GM23338 (cell line): Measurements from ENCODE around the gene MIER2.
A peak's percentile ranks its signal among the peaks of the same experiment; 100 is the strongest.

ENCODE experiments used
- CREB1 ChIP-seq: fragments of 250-450 bp; sonication (Bioruptor Pico); IDR thresholded peaks from 2 replicates; pipeline ENCODE4 v1.5.0; 2020; ENCODE audit warnings: low read depth, mild to moderate bottlenecking, moderate library complexity
- EZH2 ChIP-seq: fragments of 200-600 bp; sonication (generic); IDR thresholded peaks from one replicate; pipeline ENCODE4 v1.8.0; 2017; ENCODE audit warnings: antibody characterized with exemption, mild to moderate bottlenecking, low read depth; ENCODE audit not compliant: unreplicated experiment
- EZH2phosphoT487 ChIP-seq: fragments of 200-600 bp; sonication (generic); IDR thresholded peaks from one replicate; pipeline ENCODE4 v1.8.1; 2018; ENCODE audit warnings: antibody characterized with exemption; ENCODE audit not compliant: unreplicated experiment
- JUNB ChIP-seq: IDR thresholded peaks from one replicate; pipeline ENCODE4 v1.6.1; 2016; ENCODE audit warnings: antibody characterized with exemption; ENCODE audit not compliant: unreplicated experiment
- NANOG ChIP-seq: IDR thresholded peaks from 2 replicates; pipeline ENCODE4 v1.6.1; 2016; ENCODE audit warnings: antibody characterized with exemption, borderline replicate concordance
- POLR2AphosphoS5 ChIP-seq: IDR thresholded peaks from 2 replicates; pipeline ENCODE4 v1.6.1; 2016; ENCODE audit warnings: antibody characterized with exemption, low read depth
- STAT1 ChIP-seq: IDR thresholded peaks from one replicate; pipeline ENCODE4 v1.6.1; 2016; ENCODE audit warnings: antibody characterized with exemption; ENCODE audit not compliant: unreplicated experiment
- ZNF114 ChIP-seq: fragments of 250-450 bp; sonication (Bioruptor Pico); IDR thresholded peaks from 2 replicates; pipeline ENCODE4 v1.5.0; 2020; ENCODE audit warnings: mild to moderate bottlenecking, moderate library complexity
- ZNF331 ChIP-seq: fragments of 250-450 bp; sonication (Bioruptor Pico); IDR thresholded peaks from 2 replicates; pipeline ENCODE4 v1.5.0; 2020; ENCODE audit warnings: low read depth, mild to moderate bottlenecking, moderate library complexity
- ZNF462 ChIP-seq: fragments of 250-450 bp; sonication (Bioruptor Pico); IDR thresholded peaks from 2 replicates; pipeline ENCODE4 v1.5.0; 2020; ENCODE audit warnings: mild to moderate bottlenecking, moderate library complexity
- TF ChIP-seq, protein P1 (sequence below): IDR thresholded peaks from one replicate; pipeline ENCODE4 v1.6.1; 2018; ENCODE audit warnings: antibody characterized with exemption; ENCODE audit not compliant: unreplicated experiment
- TF ChIP-seq, protein P2 (sequence below), 2 experiments: fragments of 200-600 bp in 1 of 2; sonication (generic) in 1 of 2; conservative IDR thresholded peaks; 2 replicates each; pipeline versions ENCODE4 v1.5.1 to v1.6.1; 2016 to 2017; ENCODE audit warnings: antibody characterized with exemption in 2 of 2, low read depth in 2 of 2, mild to moderate bottlenecking in 2 of 2, moderate library complexity in 1 of 2
- TF ChIP-seq, protein P3 (sequence below): IDR thresholded peaks from 2 replicates; pipeline ENCODE4 v1.6.1; 2016; ENCODE audit warnings: antibody characterized with exemption

DNA sequence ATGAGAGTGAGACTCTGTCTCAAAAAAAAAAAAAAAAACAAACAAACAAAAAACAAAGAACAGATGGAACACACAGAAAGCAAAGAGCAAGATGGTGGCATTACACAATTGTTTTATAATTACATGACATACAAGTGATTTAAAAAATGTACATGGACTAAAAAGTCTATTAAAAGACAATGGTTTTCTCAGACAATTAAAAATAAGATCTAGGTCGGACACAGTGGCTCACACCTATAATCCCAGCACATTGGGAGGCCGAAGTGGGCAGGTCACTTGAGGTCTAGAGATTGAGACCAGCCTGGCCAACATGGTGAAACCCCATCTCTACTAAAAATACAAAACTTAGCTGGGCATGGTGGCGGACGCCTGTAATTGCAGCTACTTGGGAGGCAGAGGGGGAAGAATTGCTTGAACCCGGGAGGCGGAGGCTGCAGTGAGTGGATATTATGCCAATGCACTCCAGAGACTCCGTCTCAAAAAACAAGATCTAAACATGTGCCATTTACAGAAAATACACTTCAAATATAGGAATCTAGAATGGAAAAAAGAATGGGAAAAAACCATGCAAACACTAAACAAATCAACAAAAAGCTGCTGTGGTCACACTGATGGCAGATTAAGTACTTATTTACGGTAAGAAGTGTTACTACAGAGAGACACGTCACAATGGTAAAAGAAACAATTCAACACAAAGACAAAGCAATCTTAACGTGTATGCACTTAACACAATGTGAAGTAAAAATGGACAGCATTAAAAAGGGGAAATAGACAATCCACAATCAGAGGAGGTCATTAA is 26.7 kb downstream of the MIER2 start:
- TF ChIP-seq, protein P1, sequence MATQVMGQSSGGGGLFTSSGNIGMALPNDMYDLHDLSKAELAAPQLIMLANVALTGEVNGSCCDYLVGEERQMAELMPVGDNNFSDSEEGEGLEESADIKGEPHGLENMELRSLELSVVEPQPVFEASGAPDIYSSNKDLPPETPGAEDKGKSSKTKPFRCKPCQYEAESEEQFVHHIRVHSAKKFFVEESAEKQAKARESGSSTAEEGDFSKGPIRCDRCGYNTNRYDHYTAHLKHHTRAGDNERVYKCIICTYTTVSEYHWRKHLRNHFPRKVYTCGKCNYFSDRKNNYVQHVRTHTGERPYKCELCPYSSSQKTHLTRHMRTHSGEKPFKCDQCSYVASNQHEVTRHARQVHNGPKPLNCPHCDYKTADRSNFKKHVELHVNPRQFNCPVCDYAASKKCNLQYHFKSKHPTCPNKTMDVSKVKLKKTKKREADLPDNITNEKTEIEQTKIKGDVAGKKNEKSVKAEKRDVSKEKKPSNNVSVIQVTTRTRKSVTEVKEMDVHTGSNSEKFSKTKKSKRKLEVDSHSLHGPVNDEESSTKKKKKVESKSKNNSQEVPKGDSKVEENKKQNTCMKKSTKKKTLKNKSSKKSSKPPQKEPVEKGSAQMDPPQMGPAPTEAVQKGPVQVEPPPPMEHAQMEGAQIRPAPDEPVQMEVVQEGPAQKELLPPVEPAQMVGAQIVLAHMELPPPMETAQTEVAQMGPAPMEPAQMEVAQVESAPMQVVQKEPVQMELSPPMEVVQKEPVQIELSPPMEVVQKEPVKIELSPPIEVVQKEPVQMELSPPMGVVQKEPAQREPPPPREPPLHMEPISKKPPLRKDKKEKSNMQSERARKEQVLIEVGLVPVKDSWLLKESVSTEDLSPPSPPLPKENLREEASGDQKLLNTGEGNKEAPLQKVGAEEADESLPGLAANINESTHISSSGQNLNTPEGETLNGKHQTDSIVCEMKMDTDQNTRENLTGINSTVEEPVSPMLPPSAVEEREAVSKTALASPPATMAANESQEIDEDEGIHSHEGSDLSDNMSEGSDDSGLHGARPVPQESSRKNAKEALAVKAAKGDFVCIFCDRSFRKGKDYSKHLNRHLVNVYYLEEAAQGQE: no peak
- TF ChIP-seq, protein P2, sequence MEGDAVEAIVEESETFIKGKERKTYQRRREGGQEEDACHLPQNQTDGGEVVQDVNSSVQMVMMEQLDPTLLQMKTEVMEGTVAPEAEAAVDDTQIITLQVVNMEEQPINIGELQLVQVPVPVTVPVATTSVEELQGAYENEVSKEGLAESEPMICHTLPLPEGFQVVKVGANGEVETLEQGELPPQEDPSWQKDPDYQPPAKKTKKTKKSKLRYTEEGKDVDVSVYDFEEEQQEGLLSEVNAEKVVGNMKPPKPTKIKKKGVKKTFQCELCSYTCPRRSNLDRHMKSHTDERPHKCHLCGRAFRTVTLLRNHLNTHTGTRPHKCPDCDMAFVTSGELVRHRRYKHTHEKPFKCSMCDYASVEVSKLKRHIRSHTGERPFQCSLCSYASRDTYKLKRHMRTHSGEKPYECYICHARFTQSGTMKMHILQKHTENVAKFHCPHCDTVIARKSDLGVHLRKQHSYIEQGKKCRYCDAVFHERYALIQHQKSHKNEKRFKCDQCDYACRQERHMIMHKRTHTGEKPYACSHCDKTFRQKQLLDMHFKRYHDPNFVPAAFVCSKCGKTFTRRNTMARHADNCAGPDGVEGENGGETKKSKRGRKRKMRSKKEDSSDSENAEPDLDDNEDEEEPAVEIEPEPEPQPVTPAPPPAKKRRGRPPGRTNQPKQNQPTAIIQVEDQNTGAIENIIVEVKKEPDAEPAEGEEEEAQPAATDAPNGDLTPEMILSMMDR (conservative IDR thresholded peaks at IDR 0.05; ENCODE audit: low read depth in 2 of 2): peak in 1 of 2 experiments; percentile 26; a peak in 1 of 4 replicates
- no peak for TF ChIP-seq POLR2AphosphoS5
- TF ChIP-seq EZH2: no peak
- TF ChIP-seq, protein P3, sequence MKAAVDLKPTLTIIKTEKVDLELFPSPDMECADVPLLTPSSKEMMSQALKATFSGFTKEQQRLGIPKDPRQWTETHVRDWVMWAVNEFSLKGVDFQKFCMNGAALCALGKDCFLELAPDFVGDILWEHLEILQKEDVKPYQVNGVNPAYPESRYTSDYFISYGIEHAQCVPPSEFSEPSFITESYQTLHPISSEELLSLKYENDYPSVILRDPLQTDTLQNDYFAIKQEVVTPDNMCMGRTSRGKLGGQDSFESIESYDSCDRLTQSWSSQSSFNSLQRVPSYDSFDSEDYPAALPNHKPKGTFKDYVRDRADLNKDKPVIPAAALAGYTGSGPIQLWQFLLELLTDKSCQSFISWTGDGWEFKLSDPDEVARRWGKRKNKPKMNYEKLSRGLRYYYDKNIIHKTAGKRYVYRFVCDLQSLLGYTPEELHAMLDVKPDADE: no peak
- TF ChIP-seq EZH2phosphoT487: no peak
- no peak for TF ChIP-seq CREB1 (CRISPR knock-in tag)
- no peak for TF ChIP-seq ZNF114
- TF ChIP-seq NANOG: no peak
- no peak for TF ChIP-seq JUNB
- no peak for TF ChIP-seq ZNF331 (CRISPR knock-in tag)
- no peak for TF ChIP-seq STAT1
- TF ChIP-seq ZNF462 (CRISPR knock-in tag): no peak
